Ishikawa (cell line): Measurements from ENCODE around the gene CNPPD1.

Experiments used
- EP300 ChIP-seq: IDR thresholded peaks from 2 replicates; pipeline ENCODE4 v1.6.1; 2012; ENCODE audit warnings: borderline replicate concordance
- FOXM1 ChIP-seq: IDR thresholded peaks from 2 replicates; pipeline ENCODE4 v1.6.1; 2012; ENCODE audit warnings: low read depth, borderline replicate concordance
- REST ChIP-seq: IDR thresholded peaks from 2 replicates; pipeline ENCODE4 v1.6.1; 2012; ENCODE audit warnings: low read depth, mild to moderate bottlenecking
- TAF1 ChIP-seq: IDR thresholded peaks from 2 replicates; pipeline ENCODE4 v1.6.1; 2012; ENCODE audit warnings: low read depth, mild to moderate bottlenecking

DNA sequence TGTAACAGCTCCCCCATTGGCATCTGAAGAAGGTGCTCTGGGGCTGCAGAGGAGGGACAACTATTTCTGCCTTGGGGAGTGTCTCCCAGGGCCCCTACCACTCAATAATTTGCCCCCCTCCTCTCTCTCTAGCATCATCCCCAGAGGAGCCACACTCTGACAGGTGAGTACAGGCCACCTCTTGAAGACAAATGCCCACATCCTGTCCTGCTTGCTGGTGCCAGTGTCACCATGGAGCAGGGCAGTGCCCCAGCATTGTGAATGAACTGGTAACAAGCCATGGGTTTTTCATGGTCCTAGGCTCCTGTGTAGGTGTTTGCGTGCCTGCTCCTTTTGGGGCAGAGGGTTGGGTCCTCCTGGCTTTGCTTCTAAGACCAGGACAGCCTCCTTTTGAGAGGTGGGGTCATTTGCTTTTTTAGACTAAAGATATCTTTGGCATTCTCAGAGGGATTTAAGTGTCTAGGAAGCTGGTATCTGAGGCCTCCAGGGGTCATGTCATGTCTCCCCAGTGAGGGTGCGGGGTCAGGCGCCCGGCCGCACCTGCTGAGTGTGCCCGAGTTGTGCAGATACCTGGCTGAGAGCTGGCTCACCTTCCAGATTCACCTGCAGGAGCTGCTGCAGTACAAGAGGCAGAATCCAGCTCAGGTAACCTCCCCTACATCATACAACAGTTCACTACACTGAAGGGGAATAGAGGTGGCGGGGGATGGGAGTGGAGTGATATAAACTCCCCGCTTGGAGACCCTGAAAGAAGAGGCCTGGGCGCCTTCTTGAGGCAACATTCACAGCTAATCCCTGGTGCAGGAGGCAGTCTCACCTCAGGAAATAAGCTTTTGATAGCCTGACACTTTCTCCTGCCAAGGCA, 3.1 kb upstream of the CNPPD1 start:
- TF ChIP-seq FOXM1: no peak
- no peak for TF ChIP-seq TAF1
- no peak for TF ChIP-seq EP300
- no peak for TF ChIP-seq REST
